ENCODE data around the gene PHACTR3.

PHACTR3 gene

DNA sequence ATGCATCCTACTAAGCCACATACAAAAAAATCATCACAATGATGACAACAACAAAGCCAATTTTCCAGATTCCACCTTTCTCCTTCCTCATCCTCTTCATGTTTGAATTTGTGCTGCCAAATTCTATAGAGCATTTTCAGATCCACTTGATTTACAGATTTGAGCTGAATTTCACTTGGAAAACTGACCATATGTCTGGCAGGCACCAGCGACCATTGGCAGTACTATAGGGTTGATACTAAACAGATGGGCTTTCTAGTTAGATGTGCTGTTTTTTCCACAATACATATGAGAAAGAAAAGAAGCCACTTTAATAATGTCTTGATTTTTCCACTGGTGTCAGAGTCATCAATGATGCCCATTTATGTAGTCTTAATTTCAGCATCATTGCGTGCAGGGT, 127.0 kb downstream of the PHACTR3 start:
- H3K4me3 ChIP-seq (ENCODE audit: low read depth, low read length) = no peak overlapping the region
- TF ChIP-seq, protein P1, sequence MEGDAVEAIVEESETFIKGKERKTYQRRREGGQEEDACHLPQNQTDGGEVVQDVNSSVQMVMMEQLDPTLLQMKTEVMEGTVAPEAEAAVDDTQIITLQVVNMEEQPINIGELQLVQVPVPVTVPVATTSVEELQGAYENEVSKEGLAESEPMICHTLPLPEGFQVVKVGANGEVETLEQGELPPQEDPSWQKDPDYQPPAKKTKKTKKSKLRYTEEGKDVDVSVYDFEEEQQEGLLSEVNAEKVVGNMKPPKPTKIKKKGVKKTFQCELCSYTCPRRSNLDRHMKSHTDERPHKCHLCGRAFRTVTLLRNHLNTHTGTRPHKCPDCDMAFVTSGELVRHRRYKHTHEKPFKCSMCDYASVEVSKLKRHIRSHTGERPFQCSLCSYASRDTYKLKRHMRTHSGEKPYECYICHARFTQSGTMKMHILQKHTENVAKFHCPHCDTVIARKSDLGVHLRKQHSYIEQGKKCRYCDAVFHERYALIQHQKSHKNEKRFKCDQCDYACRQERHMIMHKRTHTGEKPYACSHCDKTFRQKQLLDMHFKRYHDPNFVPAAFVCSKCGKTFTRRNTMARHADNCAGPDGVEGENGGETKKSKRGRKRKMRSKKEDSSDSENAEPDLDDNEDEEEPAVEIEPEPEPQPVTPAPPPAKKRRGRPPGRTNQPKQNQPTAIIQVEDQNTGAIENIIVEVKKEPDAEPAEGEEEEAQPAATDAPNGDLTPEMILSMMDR (IDR thresholded peaks at IDR 0.05; ENCODE audit: insufficient read depth, low read depth, low read length, missing control alignments) = no peak
- no peak for DNase-seq (ENCODE audit: low read depth)

DNA sequence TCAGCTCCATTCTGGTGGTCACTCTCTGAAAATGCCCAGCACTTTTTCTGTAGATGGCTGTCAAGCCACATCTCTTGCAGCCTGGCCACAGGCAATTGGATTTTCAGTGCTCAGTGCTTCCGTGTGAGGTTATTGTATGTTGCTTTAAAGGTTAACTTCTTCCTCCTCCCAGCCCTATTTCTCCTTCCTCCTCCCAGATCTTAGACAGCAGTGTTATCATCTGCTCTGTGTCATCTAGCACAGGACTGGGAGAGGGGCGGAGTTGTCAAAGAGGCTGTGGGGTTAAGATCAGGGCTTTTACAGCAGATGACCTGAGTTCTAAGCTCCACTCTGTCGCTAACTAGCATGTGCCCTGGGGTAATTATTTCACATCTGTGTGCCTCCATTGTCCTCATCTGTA, 129.0 kb downstream of the PHACTR3 start:
- TF ChIP-seq, protein P1 (IDR thresholded peaks at IDR 0.05; ENCODE audit: insufficient read depth, low read depth, low read length, missing control alignments) = no peak
- no peak overlapping the region for H3K4me3 ChIP-seq (ENCODE audit: low read depth, low read length)
- no peak for DNase-seq (ENCODE audit: low read depth)

DNA sequence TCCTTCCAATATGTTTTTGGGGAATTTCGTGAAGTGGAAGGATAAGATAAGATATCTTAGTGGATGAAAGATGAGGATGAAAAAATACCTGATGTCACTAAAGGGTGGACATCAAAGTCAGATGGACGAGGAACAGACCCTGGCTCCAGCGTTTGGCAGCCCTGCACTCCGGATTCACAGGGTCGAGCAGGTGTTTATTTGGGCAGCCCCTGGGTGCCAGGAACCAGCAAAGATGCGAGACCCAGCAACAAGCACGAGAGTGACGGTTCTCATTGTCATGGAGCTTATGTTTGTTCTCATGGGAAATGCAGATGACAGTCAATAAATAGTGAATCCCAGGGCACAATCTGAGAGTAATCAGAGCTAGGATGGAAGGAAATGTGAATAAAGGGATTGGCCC, 131.1 kb downstream of the PHACTR3 start:
- no peak overlapping the region for H3K4me3 ChIP-seq (ENCODE audit: low read depth, low read length)
- DNase-seq (ENCODE audit: low read depth) = no peak
- TF ChIP-seq, protein P1 (IDR thresholded peaks at IDR 0.05; ENCODE audit: insufficient read depth, low read depth, low read length, missing control alignments) = no peak

DNA sequence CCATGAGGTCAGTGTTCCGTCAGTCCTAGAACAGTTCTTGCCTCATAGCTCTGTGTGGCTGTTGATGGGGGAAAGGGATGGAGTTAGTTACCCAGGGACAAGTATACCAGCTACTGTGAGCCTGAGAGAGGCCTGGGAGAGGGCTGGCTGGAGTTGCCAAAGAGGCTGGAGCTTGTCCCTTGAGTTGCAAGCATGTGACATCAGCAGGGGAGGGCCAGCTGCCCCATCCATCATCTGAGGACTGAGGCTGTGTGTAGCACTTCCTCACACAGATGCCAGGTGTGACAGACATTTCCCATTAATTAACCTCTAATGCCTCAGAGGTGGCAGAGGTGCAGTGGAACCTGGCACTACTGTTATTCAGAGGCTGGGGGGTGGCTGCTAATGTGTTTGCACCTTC, 131.6 kb downstream of the PHACTR3 start:
- DNase-seq (ENCODE audit: low read depth) = no peak
- TF ChIP-seq, protein P1 (IDR thresholded peaks at IDR 0.05; ENCODE audit: insufficient read depth, low read depth, low read length, missing control alignments) = no peak
- no peak overlapping the region for H3K4me3 ChIP-seq (ENCODE audit: low read depth, low read length)

DNA sequence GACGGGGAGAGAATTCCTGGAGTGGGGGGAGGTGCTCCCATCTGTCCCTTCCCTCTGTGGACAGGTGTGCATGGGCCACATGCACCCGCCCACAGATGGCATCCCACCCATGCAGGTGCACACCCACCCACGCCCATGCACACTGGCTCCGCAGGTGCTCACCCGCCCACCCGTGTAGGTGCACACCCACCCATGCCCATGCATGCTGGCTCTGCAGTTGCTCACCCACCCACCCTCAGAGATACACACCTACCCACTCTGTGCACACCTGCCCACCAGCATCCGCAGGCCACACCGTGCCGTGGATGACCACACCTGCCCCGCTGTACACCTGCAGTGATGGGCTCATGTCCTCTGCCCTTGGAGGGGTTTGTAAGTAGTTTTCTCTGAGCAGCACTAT, 132.0 kb downstream of the PHACTR3 start:
- TF ChIP-seq, protein P1 (IDR thresholded peaks at IDR 0.05; ENCODE audit: insufficient read depth, low read depth, low read length, missing control alignments) = no peak
- DNase-seq (ENCODE audit: low read depth) = no peak

DNA sequence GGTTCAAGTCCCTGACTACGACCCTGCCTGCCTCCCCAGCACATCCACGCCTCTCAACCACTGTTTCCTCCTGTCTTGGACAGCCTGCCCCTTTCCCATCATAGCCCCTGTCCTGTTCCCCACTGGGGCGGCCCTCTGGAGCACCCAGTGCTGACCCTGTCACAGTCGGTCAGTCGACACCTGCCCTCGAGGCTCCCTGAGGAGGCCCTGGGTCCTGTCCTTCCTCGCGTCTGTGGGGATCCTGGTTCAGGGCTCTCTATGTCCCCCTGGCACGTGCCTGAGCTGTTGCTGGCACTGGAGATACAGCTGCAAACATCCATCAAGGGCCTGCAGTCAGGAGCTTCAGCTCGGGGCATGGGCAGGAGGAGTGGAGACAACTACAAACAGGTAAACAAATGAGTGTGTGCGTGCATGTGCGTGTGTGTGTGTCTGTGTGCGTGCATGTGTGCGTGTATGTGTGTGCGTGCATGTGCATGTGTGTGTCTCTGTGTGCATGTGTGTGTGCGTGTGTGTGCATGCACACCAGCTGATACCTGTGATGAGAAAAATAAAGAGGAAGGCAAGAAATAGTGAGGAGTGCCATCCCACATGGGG, 132.8 kb downstream of the PHACTR3 start:
- TF ChIP-seq, protein P1 (IDR thresholded peaks at IDR 0.05; ENCODE audit: insufficient read depth, low read depth, low read length, missing control alignments) = no peak
- DNase-seq (ENCODE audit: low read depth) = no peak
- H3K4me3 ChIP-seq (ENCODE audit: low read depth, low read length) = no peak overlapping the region

More for the DNA sequence above, 132.0 kb downstream of the PHACTR3 start:
- no peak overlapping the region for H3K4me3 ChIP-seq (ENCODE audit: low read depth, low read length)

DNA sequence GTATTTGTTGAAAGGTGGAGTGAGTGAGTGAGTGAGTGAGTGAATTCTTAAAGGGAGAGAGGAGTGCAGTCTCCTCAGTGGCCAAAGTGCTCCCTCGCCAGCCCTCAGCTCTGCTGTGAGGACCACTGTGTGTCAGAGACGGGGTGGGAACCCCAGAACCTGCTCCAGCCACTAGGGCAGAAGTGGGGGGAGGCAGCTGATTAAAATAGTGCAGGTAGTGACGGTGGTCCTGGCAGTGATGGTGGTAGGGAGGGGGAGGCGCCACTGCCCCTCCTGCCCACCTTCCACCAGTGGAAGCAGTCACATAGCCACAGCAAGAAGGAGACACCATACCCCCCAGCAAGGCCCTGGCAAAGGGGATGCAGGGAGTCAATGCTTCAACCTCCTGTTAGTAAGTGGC, 133.5 kb downstream of the PHACTR3 start:
- no peak overlapping the region for H3K4me3 ChIP-seq (ENCODE audit: low read depth, low read length)
- TF ChIP-seq, protein P1 (IDR thresholded peaks at IDR 0.05; ENCODE audit: insufficient read depth, low read depth, low read length, missing control alignments) = no peak
- DNase-seq (ENCODE audit: low read depth) = no peak
